Colonic mucosa (tissue), 4 donors: ENCODE results near the gene TMEM97. TPM values are rescaled to one million over a fixed set of nuclear protein-coding genes. Genes with fewer than 3 reads are reported as not detected.
A peak's percentile ranks its signal among the peaks of the same experiment; 100 is the strongest.

ENCODE experiments used
- DNase-seq: peaks from one replicate; pipeline ENCODE4 v3.0.0-alpha.2; 2020
- H3K27ac ChIP-seq: fragments of 200-600 bp; one replicate; pipeline ENCODE4 v1.8.0; 2021
- H3K27me3 ChIP-seq: fragments of 200-600 bp; one replicate; pipeline ENCODE4 v1.8.0; 2021
- H3K36me3 ChIP-seq: fragments of 200-600 bp; one replicate; pipeline ENCODE4 v1.8.0; 2021
- H3K4me1 ChIP-seq: fragments of 200-600 bp; one replicate; pipeline ENCODE4 v1.8.0; 2021; ENCODE audit warnings: mild to moderate bottlenecking
- H3K4me3 ChIP-seq: fragments of 200-600 bp; one replicate; pipeline ENCODE4 v1.8.0; 2021
- H3K9ac ChIP-seq, 2 donors: one replicate each; pipeline ENCODE4 v1.7.0; 2013; ENCODE audit warnings: control low read depth in 2 of 2, low read depth in 2 of 2, low read length in 2 of 2
- H3K9me3 ChIP-seq: fragments of 200-600 bp; one replicate; pipeline ENCODE4 v1.8.0; 2021
- CTCF ChIP-seq: fragments of 200-600 bp; IDR thresholded peaks from one replicate; pipeline ENCODE4 v1.8.0; 2022; ENCODE audit warnings: antibody characterized with exemption, mild to moderate bottlenecking
- intact Hi-C: fragments of 100-400 bp; cut with DNase I; formaldehyde crosslinking; loops from one replicate; pipeline ENCODE4 v1.14.1; 2022
- total RNA-seq, 2 donors: library from RNA; stranded (reverse); fragmentation: NEBNext Ultra II Directional in 1 of 2; extraction: Animal tissue kit (Norgen Biotek cat#: 25700) in 1 of 2; gene quantifications; one replicate each; pipeline ENCODE4 v1.2.1, GENCODE V29; 2021
- donor health status: healthy.
- donor health status: DM: no; HTN: no; CAD: no.
- donor health status: DM: no; HTN: no; CAD: no.

TMEM97 gene
- total RNA-seq, 2 donors from 2014 or later: 37.2 to 38.5 TPM

- no peak overlapping the region for H3K4me3 ChIP-seq
- DNase-seq: no peak
- H3K36me3 ChIP-seq: peaks cover 20% of the 10 kb centered on the region
- no peaks in the 10 kb centered on the region for H3K4me1 ChIP-seq
- intact Hi-C loops: no loop called here
- no peak overlapping the region for H3K27ac ChIP-seq
- TF ChIP-seq CTCF: no peak
- H3K9me3 ChIP-seq: no peaks in the 10 kb centered on the region
- no peaks in the 10 kb centered on the region for H3K27me3 ChIP-seq
- no peak overlapping the region for H3K9ac ChIP-seq
Observed at GRCh38 chr17:28348979-28349378, 30.0 kb downstream of the TMEM97 start.

- TF ChIP-seq CTCF: no peak
- intact Hi-C loops: no loop called here
- H3K36me3 ChIP-seq: peaks cover 20% of the 10 kb centered on the region
Observed at GRCh38 chr17:28350271-28350670, 31.3 kb downstream of the TMEM97 start.

GRCh38 chr17:28357061-28357900 is 38.3 kb downstream of the TMEM97 start, which contains the start of gene POLDIP2:
POLDIP2 (minus strand) TSS chr17:28357527; CDS start chr17:28357448, 79 bp downstream.
- no peak for TF ChIP-seq CTCF
- Histone ChIP-seq H3K27ac (peak within 1 kb of the TSS; percentile 76), H3K36me3 (peaks cover 18% of the 10 kb centered on the region), H3K27me3 (no peaks in the 10 kb centered on the region), H3K4me1 (peaks cover 7% of the 10 kb centered on the region), H3K4me3 (peak within 1 kb of the TSS; percentile 99), H3K9me3 (no peaks in the 10 kb centered on the region), H3K9ac (peak within 1 kb of the TSS; percentile 92 to 97)
- peak; percentile 96 for DNase-seq
- intact Hi-C loops: no loop called here

More at GRCh38 chr17:28350271-28350670, 31.3 kb downstream of the TMEM97 start:
- H3K9me3 ChIP-seq: no peaks in the 10 kb centered on the region
- no peak for DNase-seq
- H3K4me3 ChIP-seq: no peak overlapping the region
- H3K9ac ChIP-seq: no peak overlapping the region
- no peaks in the 10 kb centered on the region for H3K4me1 ChIP-seq
- no peak overlapping the region for H3K27ac ChIP-seq
- no peaks in the 10 kb centered on the region for H3K27me3 ChIP-seq

GRCh38 chr17:28357901-28358197 is 38.8 kb downstream of the TMEM97 start:
- no peak for DNase-seq
- H3K4me1 ChIP-seq: peaks cover 7% of the 10 kb centered on the region
- H3K9ac ChIP-seq: peak overlapping the region; percentile 74 to 86
- H3K27me3 ChIP-seq: no peaks in the 10 kb centered on the region
- peaks cover 16% of the 10 kb centered on the region for H3K36me3 ChIP-seq
- TF ChIP-seq CTCF: no peak
- peak overlapping the region; percentile 76 for H3K27ac ChIP-seq
- intact Hi-C loops: no loop called here
- H3K4me3 ChIP-seq: peak overlapping the region; percentile 99
- H3K9me3 ChIP-seq: no peaks in the 10 kb centered on the region

GRCh38 chr17:28363186-28363585 is 44.2 kb downstream of the TMEM97 start:
- Histone ChIP-seq H3K4me3 (no peak overlapping the region), H3K9ac (no peak overlapping the region), H3K36me3 (peaks cover 11% of the 10 kb centered on the region), H3K27ac (no peak overlapping the region), H3K4me1 (peaks cover 6% of the 10 kb centered on the region), H3K27me3 (no peaks in the 10 kb centered on the region), H3K9me3 (no peaks in the 10 kb centered on the region)
- intact Hi-C loops: no loop called here
- no peak for DNase-seq
- TF ChIP-seq CTCF: no peak
